Lung (tissue), 12 donors: Measurements from ENCODE around the gene CORO1C. TPM values are rescaled to one million over a fixed set of nuclear protein-coding genes. Genes with fewer than 3 reads are reported as not detected.

Experiments
- ATAC-seq: fragments of 200-7000 bp; cut with Tn5 transposase; one replicate; pipeline ENCODE4 v1.9.1; 2020; ENCODE audit warnings: moderate number of reproducible peaks; ENCODE audit not compliant: insufficient read depth, low FRiP score
- DNase-seq, 3 donors: peaks; one replicate each; pipeline ENCODE4 v3.0.0-alpha.2; 2013 to 2017
- H3K27ac ChIP-seq, 2 donors: one replicate each; pipeline ENCODE4 v1.5.1; 2013; ENCODE audit warnings: mild to moderate bottlenecking in 2 of 2, moderate library complexity in 2 of 2, control low read depth in 1 of 2, inconsistent platforms in 1 of 2, low read depth in 1 of 2, low read length in 1 of 2
- H3K27me3 ChIP-seq, 3 donors: one replicate each; pipeline ENCODE4 v1.5.1; 2013; ENCODE audit warnings: low read length in 2 of 3; ENCODE audit not compliant: control insufficient read depth in 3 of 3, insufficient read depth in 3 of 3
- H3K36me3 ChIP-seq, 4 donors: one replicate each; pipeline ENCODE4 v1.5.1; 2013; ENCODE audit warnings: low read length in 4 of 4, mild to moderate bottlenecking in 1 of 4, moderate library complexity in 1 of 4; ENCODE audit not compliant: control insufficient read depth in 4 of 4, insufficient read depth in 4 of 4
- H3K4me1 ChIP-seq, 5 donors: one replicate each; pipeline ENCODE4 v1.5.1; 2013; ENCODE audit warnings: low read length in 5 of 5, mild to moderate bottlenecking in 2 of 5, moderate library complexity in 1 of 5; ENCODE audit not compliant: control insufficient read depth in 5 of 5, insufficient read depth in 5 of 5
- H3K4me3 ChIP-seq: one replicate; pipeline ENCODE4 v1.5.1; 2013; ENCODE audit warnings: mild to moderate bottlenecking, control low read depth, moderate library complexity
- H3K9ac ChIP-seq, 2 donors: one replicate each; pipeline ENCODE4 v1.5.1; 2013; ENCODE audit warnings: low read length in 2 of 2, control low read depth in 1 of 2; ENCODE audit not compliant: insufficient read depth in 1 of 2
- H3K9me3 ChIP-seq, 4 donors: one replicate each; pipeline ENCODE4 v1.5.1; 2013; ENCODE audit warnings: low read length in 3 of 4, mild to moderate bottlenecking in 1 of 4, moderate library complexity in 1 of 4; ENCODE audit not compliant: control insufficient read depth in 4 of 4, insufficient read depth in 3 of 4
- WGBS, 2 donors: extraction: QIAGEN DNeasy Blood & Tissue Kit; methylation state at CpG; one replicate each; pipeline ENCODE4 v1.1.7; 2013; 5-methylcytosine and 5-hydroxymethylcytosine counted together
- polyA plus RNA-seq, 2 donors: library from polyadenylated mRNA; stranded (reverse); fragments of 200-250 nt; gene quantifications; one replicate each; pipeline ENCODE4 v1.2.1, GENCODE V29; 2013
- total RNA-seq, 2 donors: library from RNA; depleted of rRNA in 1 of 2; stranded (reverse); fragments of >200 nt in 1 of 2; gene quantifications; one replicate each; pipeline ENCODE4 v1.2.1, GENCODE V29; 2014 to 2021
- TF ChIP-seq, protein P1 (sequence below): IDR thresholded peaks from 2 replicates; pipeline ENCODE4 v1.5.1; 2012; ENCODE audit warnings: mild to moderate bottlenecking; ENCODE audit errors: control extremely low read depth, extremely low read depth
- donor health status: control.
- donor health status: control.
- donor health status: Bipolar disorder and iron deficiency.
- donor health status: healthy.
- donor health status: DM: yes; HTN: yes; CAD: no.

CORO1C gene
- total and polyA plus RNA-seq, 4 donors = 36.4 to 227 (median 105) TPM

DNA sequence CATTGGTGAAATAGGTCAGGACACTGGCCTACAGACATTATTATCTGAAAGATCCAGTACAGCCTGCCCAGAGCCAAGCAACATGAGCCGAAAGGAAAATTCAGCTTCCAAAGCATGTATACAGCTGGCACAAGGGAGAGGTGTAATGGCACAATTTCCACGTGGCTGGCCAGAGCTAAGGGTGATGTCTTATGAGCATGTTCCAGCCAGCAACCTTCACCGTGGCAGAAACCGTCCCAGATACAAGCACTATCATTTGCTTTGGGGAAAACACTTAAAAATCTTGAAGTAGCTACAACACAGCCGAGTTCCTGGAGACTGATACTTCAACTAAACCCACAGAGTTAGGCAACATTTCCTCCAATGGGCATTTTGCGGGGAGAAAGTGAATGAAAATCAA is 44.5 kb downstream of the CORO1C start:
- Histone ChIP-seq H3K36me3 (no peaks in the 10 kb centered on the region), H3K27ac (peak overlapping the region; percentile 1 to 71), H3K9me3 (no peaks in the 10 kb centered on the region), H3K9ac (no peak overlapping the region), H3K27me3 (no peaks in the 10 kb centered on the region), H3K4me3 (no peak overlapping the region), H3K4me1 (peaks cover 11 to 46% (median 29%) of the 10 kb centered on the region in 5 donors)
- WGBS, 2 donors = 26 to 40% methylated on average over 6 of the region's 6 CpGs
- TF ChIP-seq, protein P1, sequence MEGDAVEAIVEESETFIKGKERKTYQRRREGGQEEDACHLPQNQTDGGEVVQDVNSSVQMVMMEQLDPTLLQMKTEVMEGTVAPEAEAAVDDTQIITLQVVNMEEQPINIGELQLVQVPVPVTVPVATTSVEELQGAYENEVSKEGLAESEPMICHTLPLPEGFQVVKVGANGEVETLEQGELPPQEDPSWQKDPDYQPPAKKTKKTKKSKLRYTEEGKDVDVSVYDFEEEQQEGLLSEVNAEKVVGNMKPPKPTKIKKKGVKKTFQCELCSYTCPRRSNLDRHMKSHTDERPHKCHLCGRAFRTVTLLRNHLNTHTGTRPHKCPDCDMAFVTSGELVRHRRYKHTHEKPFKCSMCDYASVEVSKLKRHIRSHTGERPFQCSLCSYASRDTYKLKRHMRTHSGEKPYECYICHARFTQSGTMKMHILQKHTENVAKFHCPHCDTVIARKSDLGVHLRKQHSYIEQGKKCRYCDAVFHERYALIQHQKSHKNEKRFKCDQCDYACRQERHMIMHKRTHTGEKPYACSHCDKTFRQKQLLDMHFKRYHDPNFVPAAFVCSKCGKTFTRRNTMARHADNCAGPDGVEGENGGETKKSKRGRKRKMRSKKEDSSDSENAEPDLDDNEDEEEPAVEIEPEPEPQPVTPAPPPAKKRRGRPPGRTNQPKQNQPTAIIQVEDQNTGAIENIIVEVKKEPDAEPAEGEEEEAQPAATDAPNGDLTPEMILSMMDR = no peak
- DNase-seq = no peak
- no peak for ATAC-seq

DNA sequence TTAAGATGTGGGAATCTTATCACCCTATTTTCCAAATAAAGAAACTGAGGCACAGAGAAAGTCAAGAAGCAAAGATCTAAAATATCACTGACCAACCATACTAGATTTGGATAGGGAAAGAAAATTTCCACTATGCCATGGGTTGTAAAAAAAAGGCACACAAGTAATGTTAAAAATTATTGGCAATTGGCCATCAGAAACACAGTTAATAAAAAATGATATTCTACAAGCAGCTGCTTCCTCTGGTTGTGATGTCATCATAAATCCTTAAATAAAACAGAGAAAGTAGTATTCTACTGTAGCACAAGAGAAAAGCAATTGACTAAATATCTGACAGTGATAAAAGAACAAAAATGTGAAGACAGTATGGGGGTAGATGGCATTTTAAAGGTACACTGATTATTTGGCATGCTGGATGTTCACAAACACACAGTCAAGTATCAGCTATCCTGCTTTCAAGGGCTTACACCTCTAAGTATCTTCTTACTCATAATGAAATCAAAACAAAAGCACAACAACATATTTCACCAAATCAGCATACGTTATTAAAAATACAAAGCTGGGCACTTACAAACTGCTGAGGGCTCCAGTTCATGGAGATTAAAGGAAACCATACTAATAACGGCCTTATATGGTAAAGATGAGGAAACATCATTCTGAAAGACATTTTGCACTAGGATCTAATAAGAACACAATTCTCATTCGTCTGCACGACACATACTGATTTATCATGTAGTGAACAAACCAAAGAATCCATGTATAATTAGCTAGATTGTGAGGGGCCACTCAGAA is 45.7 kb downstream of the CORO1C start:
- Histone ChIP-seq H3K27ac (peak overlapping the region in 1 of 2 donors; percentile 60), H3K36me3 (no peaks in the 10 kb centered on the region), H3K4me1 (peaks cover 1 to 35% (median 24%) of the 10 kb centered on the region in 5 donors), H3K27me3 (no peaks in the 10 kb centered on the region), H3K4me3 (no peak overlapping the region), H3K9me3 (no peaks in the 10 kb centered on the region), H3K9ac (no peak overlapping the region)
- TF ChIP-seq, protein P1 = no peak
- 51 to 58% methylated on average over 4 of the region's 4 CpGs for WGBS, 2 donors
- ATAC-seq (no peak), DNase-seq (peak in 2 of 3 donors; percentile 65 to 75)

DNA sequence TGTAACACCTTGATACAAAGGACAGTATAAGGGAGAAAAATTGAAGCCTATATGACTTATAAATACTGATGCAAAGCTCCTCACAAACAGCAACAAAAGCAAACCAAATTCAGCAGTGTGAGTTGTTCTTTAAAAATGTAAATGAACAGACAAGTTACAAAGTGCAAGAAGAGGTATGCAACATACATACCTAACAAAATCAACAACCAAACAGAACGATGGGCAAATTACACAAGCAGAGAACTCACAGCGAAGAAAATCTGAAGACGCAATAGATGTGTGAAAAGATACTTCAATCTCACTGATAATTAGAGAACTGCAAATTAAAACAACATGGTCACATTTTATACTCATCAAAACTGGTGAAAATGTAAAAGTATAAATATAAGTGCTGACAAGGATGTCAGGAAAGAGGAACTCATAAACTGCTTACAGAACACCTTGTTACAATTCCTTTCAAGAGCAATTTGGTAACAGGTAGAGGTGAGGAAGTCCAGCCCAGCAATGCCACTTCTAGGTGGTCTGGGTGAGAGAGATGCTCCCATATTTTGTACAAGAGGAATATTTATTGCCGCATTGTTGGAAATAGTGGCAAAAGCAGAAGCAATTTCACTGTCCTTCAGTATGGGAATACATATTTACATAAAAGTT is 47.3 kb downstream of the CORO1C start:
- Histone ChIP-seq H3K36me3 (peaks cover 0 to 3% (median 0%) of the 10 kb centered on the region in 4 donors), H3K9me3 (no peaks in the 10 kb centered on the region), H3K9ac (no peak overlapping the region), H3K27ac (no peak overlapping the region), H3K27me3 (no peaks in the 10 kb centered on the region), H3K4me1 (peaks cover 0 to 26% (median 19%) of the 10 kb centered on the region in 5 donors), H3K4me3 (no peak overlapping the region)
- ATAC-seq = no peak
- whole genome bisulfite sequencing, 2 donors = 81 to 83% methylated on average over 4 of the region's 4 CpGs
- TF ChIP-seq, protein P1 = no peak
- DNase-seq = no peak
